ENCODE data around the gene KIF24. TPM values are rescaled to one million over a fixed set of nuclear protein-coding genes. Genes with fewer than 3 reads are reported as not detected.

Gene KIF24
- total and polyA plus RNA-seq, 2 of the 8 experiments (the other 6 are each of a cell fraction or from before 2014, with no cell fraction given), result 2.7 to 3.9 TPM

DNA sequence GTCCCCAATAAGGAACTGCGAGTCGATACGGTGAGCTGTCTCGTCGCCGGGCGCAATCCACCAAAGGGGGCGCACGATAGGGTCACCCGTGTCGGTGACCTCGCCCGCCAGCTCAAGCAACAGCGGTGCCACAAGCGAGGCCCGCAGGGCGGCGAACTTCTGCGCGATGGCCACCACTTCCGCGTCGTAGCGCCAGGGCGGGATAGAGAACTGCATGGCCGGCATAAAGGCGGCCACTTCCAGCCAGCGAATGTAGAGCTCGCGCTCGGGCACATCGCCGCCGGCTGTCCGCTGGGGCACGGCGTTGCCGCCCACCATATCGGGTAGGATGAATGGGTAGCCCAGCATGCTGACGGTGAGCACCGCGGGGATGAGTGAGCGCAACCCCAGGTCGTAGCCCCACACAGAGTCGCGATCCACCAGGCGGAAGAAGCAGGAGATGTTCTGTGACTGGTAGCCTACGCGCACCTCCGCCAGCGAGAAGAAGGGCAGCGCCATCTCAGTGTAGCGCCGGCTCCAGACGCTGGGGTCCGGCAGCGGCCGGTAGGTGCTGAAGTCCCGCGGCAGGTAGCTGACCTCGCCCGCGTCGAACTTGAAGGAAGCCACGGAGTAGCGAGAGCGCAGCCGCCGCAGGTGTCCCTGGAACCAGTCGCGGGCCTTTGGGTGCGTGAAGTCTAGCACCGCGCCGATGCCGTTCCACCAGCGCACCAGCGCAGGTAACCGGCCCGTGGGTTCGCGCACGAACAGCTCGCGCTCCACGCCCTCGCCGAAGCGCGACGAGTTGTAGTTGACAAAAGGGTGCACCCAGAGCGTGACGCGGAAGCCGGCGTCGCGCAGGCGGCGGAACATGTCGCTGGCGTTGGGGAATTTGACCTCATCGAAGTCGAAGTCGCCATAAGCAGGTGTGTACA, 42.2 kb upstream of the KIF24 start:
- no peak overlapping the region for H2AK5ac ChIP-seq (ENCODE audit: low read depth, low read length)
- peaks cover 5% of the 10 kb centered on the region for H3K23me2 ChIP-seq (ENCODE audit: low read depth, low read length)
- ChIA-PET POLR2A (ENCODE audit: partially characterized antibody) (interaction anchor here (0.9 kb wide), 1 partner anchor 16 kb away, joined by 3 read pairs; no protein-coding TSS in a partner anchor), CTCF (ENCODE audit: partially characterized antibody) (interaction anchor here (12.2 to 19.4 kb wide), 2 partner anchors 33 to 117 kb away, joined by 99 to 350 read pairs; no protein-coding TSS in a partner anchor)
- H2BK5ac ChIP-seq (ENCODE audit: low read depth, low read length), result 0 out of 2 replicates have a peak overlapping the region, but pooled peaks have one; percentile 16
- H3K79me2 ChIP-seq (ENCODE audit: control insufficient read depth in 1 of 2, insufficient read depth in 2 of 2, low read length in 2 of 2), result no peaks in the 10 kb centered on the region
- no peak overlapping the region for H2BK120ac ChIP-seq (replicated peaks; ENCODE audit: low read depth, low read length)
- H3K23ac ChIP-seq (ENCODE audit: insufficient read length), result no peak overlapping the region
- TF ChIP-seq POLR2AphosphoS5 (IDR thresholded peaks at IDR 0.05; ENCODE audit: low read depth, low read length), result no peak
- TF ChIP-seq SP2 (IDR thresholded peaks at IDR 0.05; ENCODE audit: low read length), result no peak
- TF ChIP-seq BACH1 (IDR thresholded peaks at IDR 0.05; ENCODE audit: low read length), result no peak
- no peak for TF ChIP-seq POU5F1 (IDR thresholded peaks at IDR 0.05; ENCODE audit: low read depth, low read length)
- TF ChIP-seq BCL11A (IDR thresholded peaks at IDR 0.05; ENCODE audit: low read depth in 2 of 2, low read length in 2 of 2), result no peak
- TF ChIP-seq, protein P1, sequence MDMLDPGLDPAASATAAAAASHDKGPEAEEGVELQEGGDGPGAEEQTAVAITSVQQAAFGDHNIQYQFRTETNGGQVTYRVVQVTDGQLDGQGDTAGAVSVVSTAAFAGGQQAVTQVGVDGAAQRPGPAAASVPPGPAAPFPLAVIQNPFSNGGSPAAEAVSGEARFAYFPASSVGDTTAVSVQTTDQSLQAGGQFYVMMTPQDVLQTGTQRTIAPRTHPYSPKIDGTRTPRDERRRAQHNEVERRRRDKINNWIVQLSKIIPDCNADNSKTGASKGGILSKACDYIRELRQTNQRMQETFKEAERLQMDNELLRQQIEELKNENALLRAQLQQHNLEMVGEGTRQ (IDR thresholded peaks at IDR 0.05; ENCODE audit: low read length), result no peak
- TF ChIP-seq, protein P2, sequence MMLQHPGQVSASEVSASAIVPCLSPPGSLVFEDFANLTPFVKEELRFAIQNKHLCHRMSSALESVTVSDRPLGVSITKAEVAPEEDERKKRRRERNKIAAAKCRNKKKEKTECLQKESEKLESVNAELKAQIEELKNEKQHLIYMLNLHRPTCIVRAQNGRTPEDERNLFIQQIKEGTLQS (IDR thresholded peaks at IDR 0.05; ENCODE audit: insufficient read depth, low read depth, low read length), result no peak
- no peak for TF ChIP-seq JUN (IDR thresholded peaks at IDR 0.05; ENCODE audit: low read depth, low read length)
- H3K4me1 ChIP-seq (replicated peaks in 1 of 4; ENCODE audit: control insufficient read depth in 3 of 4, insufficient read depth in 4 of 4, low read length in 3 of 4), result peaks cover 3 to 4% (median 3%) of the 10 kb centered on the region in 4 experiments; a peak in 6 of 7 replicates
- peaks cover 0 to 9% (median 0%) of the 10 kb centered on the region in 4 experiments; a peak in 1 of 8 replicates for H3K36me3 ChIP-seq (ENCODE audit: control insufficient read depth in 2 of 4, insufficient read depth in 4 of 4, low read length in 3 of 4)
- no peak overlapping the region for H3K56ac ChIP-seq (replicated peaks; ENCODE audit: insufficient read length, low read depth, low read length)
- H3K27ac ChIP-seq (ENCODE audit: low read depth, low read length), result no peak overlapping the region
- no peak overlapping the region for H3K4me3 ChIP-seq (ENCODE audit: extremely low read depth in 1 of 4, insufficient read depth in 2 of 4, low read depth in 3 of 4, low read length in 4 of 4)
- no peak overlapping the region for H3K4me2 ChIP-seq (ENCODE audit: insufficient read depth in 1 of 2, low read depth in 2 of 2, low read length in 2 of 2)
- H3K14ac ChIP-seq (ENCODE audit: insufficient read length), result no peak overlapping the region
- H2BK15ac ChIP-seq (ENCODE audit: low read length), result no peak overlapping the region
- H2AFZ ChIP-seq (ENCODE audit: low read length), result no peak overlapping the region
- WGBS, 2 experiments (ENCODE audit: extremely low coverage in 1 of 2, insufficient coverage in 1 of 2, insufficient read length in 1 of 2, insufficient replicate concordance in 2 of 2, low coverage in 1 of 2, low lambda C conversion rate in 2 of 2, missing lambda C conversion rate in 1 of 2), result 96% methylated on average over 88 of the region's 105 CpGs; no CpG with 5 or more reads in 1 of the 2 experiments
- H3K27me3 ChIP-seq (replicated peaks in 1 of 4; ENCODE audit: control insufficient read depth in 3 of 4, extremely low read depth in 1 of 4, insufficient read depth in 3 of 4, low read length in 3 of 4), result peaks cover 0 to 6% (median 3%) of the 10 kb centered on the region in 4 experiments; a peak in 3 of 7 replicates
- FAIRE-seq (no peak), DNase-seq (ENCODE audit: low read depth in 1 of 2, low spot score in 2 of 2) (no peak)
- peaks cover 0 to 4% of the 10 kb centered on the region in 2 experiments for H4K20me1 ChIP-seq (replicated peaks in 1 of 2; ENCODE audit: control insufficient read depth in 1 of 2, insufficient read depth in 2 of 2, low read length in 2 of 2)
- H2BK12ac ChIP-seq (ENCODE audit: low read depth, low read length), result no peak overlapping the region
- H4K91ac ChIP-seq (replicated peaks; ENCODE audit: insufficient read length, low read length), result no peak overlapping the region
- H3K4ac ChIP-seq (replicated peaks; ENCODE audit: insufficient read length, low read depth, low read length), result no peak overlapping the region
- no peaks in the 10 kb centered on the region; the same call in 1 of the 2 replicates for H3K79me1 ChIP-seq (ENCODE audit: low read depth, low read length)
- H4K8ac ChIP-seq (ENCODE audit: extremely low read depth, insufficient read depth, low read length), result peak overlapping the region; percentile 35; the same call in 1 of the 2 replicates
- H3K9me3 ChIP-seq (ENCODE audit: insufficient read depth in 2 of 2, low read depth in 1 of 2, low read length in 1 of 2), result peaks cover 0 to 6% of the 10 kb centered on the region in 2 experiments; a peak in 2 of 4 replicates
- no peak overlapping the region for H2BK20ac ChIP-seq (ENCODE audit: low read length)
- H3K9ac ChIP-seq (replicated peaks in 1 of 4; ENCODE audit: extremely low read depth in 1 of 4, low read depth in 3 of 4, low read length in 3 of 4), result no peak overlapping the region
- H4K5ac ChIP-seq (ENCODE audit: insufficient read length, low read depth, low read length), result no peak overlapping the region
- no peak overlapping the region for H3K18ac ChIP-seq (ENCODE audit: extremely low read depth, low read length)

Measured in H1 (cell line).